HepG2 (cell line): ENCODE data around the gene KCND3. TPM values are rescaled to one million over a fixed set of nuclear protein-coding genes. Genes with fewer than 3 reads are reported as not detected.

ENCODE experiments used
- ATAC-seq: fragments of 200-7000 bp; cut with Tn5 transposase; 3 replicates; pipeline ENCODE4 v1.9.1; 2020; ENCODE audit warnings: mild to moderate bottlenecking, moderate library complexity
- BruUV-seq: library from RNA; stranded (reverse); fragments of 400-500 nt; replicated peaks from 2 replicates; lab custom pipeline; 2021; lab: Mats Ljungman, UMichigan
- CTCF ChIA-PET: fragments of 300-600 bp; formaldehyde crosslinking; extraction: SDS; loops from one replicate; lab custom pipeline; 2021; ENCODE audit warnings: low total read pairs, inconsistent platforms, low intra/inter-chr PET ratio; lab: Yijun Ruan, JAX
- POLR2A ChIA-PET: fragments of 350-600 bp; sonication (Branson Sonifier 250); formaldehyde crosslinking; loops from one replicate; lab custom pipeline; 2020; ENCODE audit warnings: antibody characterized with exemption, inconsistent platforms; lab: Yijun Ruan, JAX
- DNase-seq: peaks from one replicate; pipeline ENCODE4 v3.0.0-alpha.2; 2015; ENCODE audit warnings: low spot score
- FAIRE-seq: peaks from 3 replicates; lab custom pipeline; 2011; peaks lifted over from hg19 to GRCh38; lab: Jason Lieb, UNC
- H2AFZ ChIP-seq: one replicate; pipeline ENCODE4 v1.6.1; 2011; ENCODE audit warnings: low read length, inconsistent platforms
- H3K27ac ChIP-seq: fragments of 300-600 bp; 3 replicates; pipeline ENCODE4 v1.8.0; 2011; ENCODE audit warnings: mixed run types, mild to moderate bottlenecking, mixed read lengths, low read length, inconsistent platforms; ENCODE audit not compliant: insufficient read depth; ENCODE audit errors: extremely low read length
- H3K27me3 ChIP-seq, 2 experiments: fragments of 200-600 bp in 1 of 2; 2 replicates in 1 of 2; 3 replicates in 1 of 2; pipeline versions ENCODE4 v1.6.0 to v1.8.0; 2011; ENCODE audit warnings: low read length in 2 of 2, mild to moderate bottlenecking in 2 of 2, moderate library complexity in 2 of 2, inconsistent platforms in 1 of 2; ENCODE audit not compliant: insufficient read depth in 2 of 2, control insufficient read depth in 1 of 2
- H3K36me3 ChIP-seq, 2 experiments: fragments of 200-600 bp in 1 of 2; replicated peaks in 1 of 2; 2 replicates in 1 of 2; 3 replicates in 1 of 2; pipeline versions ENCODE4 v1.5.1 to v1.8.0; 2011; ENCODE audit warnings: low read length in 2 of 2, inconsistent platforms in 1 of 2; ENCODE audit not compliant: insufficient read depth in 2 of 2, control insufficient read depth in 1 of 2
- H3K4me1 ChIP-seq: 2 replicates; pipeline ENCODE4 v1.5.1; 2012; ENCODE audit warnings: low read length, inconsistent platforms; ENCODE audit not compliant: insufficient read depth
- H3K4me2 ChIP-seq: 2 replicates; pipeline ENCODE4 v1.6.0; 2011; ENCODE audit warnings: low read depth, low read length, inconsistent platforms
- H3K4me3 ChIP-seq, 3 experiments: fragments of 200-600 bp in 1 of 3; sonication (generic), shearing (Covaris generic) in 1 of 3; replicated peaks in 1 of 3; 2 replicates each; pipeline ENCODE4 v1.5.1; 2011 to 2016; ENCODE audit warnings: low read length in 3 of 3, inconsistent platforms in 2 of 3, low read depth in 2 of 3, mild to moderate bottlenecking in 2 of 3, control low read depth in 1 of 3, mixed read lengths in 1 of 3; ENCODE audit not compliant: insufficient read depth in 1 of 3
- H3K79me2 ChIP-seq: one replicate; pipeline ENCODE4 v1.6.1; 2011; ENCODE audit warnings: low read length, inconsistent platforms; ENCODE audit not compliant: insufficient read depth
- H3K9ac ChIP-seq: 2 replicates; pipeline ENCODE4 v1.6.0; 2011; ENCODE audit warnings: mild to moderate bottlenecking, low read depth, low read length, inconsistent platforms; ENCODE audit not compliant: insufficient read depth
- H3K9me3 ChIP-seq: 2 replicates; pipeline ENCODE4 v1.5.1; 2012; ENCODE audit warnings: mild to moderate bottlenecking, low read length
- H4K20me1 ChIP-seq: 2 replicates; pipeline ENCODE4 v1.6.0; 2011; ENCODE audit warnings: inconsistent platforms, mild to moderate bottlenecking, low read length, moderate library complexity; ENCODE audit not compliant: insufficient read depth
- ELF4 ChIP-seq: sonication (generic); formaldehyde crosslinking; IDR thresholded peaks from 2 replicates; pipeline ENCODE4 v1.5.0; 2020; ENCODE audit warnings: missing genetic modification reagents, mild to moderate bottlenecking, moderate library complexity, borderline replicate concordance
- GATA4 ChIP-seq: sonication (generic); IDR thresholded peaks from 2 replicates; pipeline ENCODE4 v1.6.1; 2016; ENCODE audit warnings: antibody characterized with exemption, low read depth, borderline replicate concordance
- SALL2 ChIP-seq: sonication (generic); formaldehyde crosslinking; IDR thresholded peaks from 2 replicates; pipeline ENCODE4 v1.8.1; 2023; ENCODE audit warnings: mild to moderate bottlenecking, missing genetic modification reagents, inconsistent platforms
- SP1 ChIP-seq, 2 experiments: fragments of 450-650 bp in 1 of 2; sonication (generic) in 1 of 2; formaldehyde crosslinking in 1 of 2; IDR thresholded peaks; 2 replicates each; pipeline versions ENCODE4 v1.4.0 to v1.6.1; 2016 to 2020; ENCODE audit warnings: missing genetic modification reagents in 1 of 2
- ZBTB20 ChIP-seq: sonication (generic); formaldehyde crosslinking; IDR thresholded peaks from 2 replicates; pipeline ENCODE4 v1.8.1; 2023; ENCODE audit warnings: missing genetic modification reagents, low read depth, mild to moderate bottlenecking, borderline replicate concordance
- ZNF3 ChIP-seq: IDR thresholded peaks from 2 replicates; pipeline ENCODE4 v1.7.0; 2017; ENCODE audit warnings: inconsistent platforms
- WGBS: methylation state at CpG from one replicate; pipeline ENCODE4 v1.1.6; 2017; ENCODE audit warnings: low lambda C conversion rate; 5-methylcytosine and 5-hydroxymethylcytosine counted together
- in situ Hi-C: cut with HindIII; loops from 2 replicates; pipeline ENCODE4 v1.10.0; 2017; ENCODE audit warnings: low pct_unique_long_range_greater_than_20kb; ENCODE audit not compliant: extremely low pct_ligation_motif_present
- intact Hi-C: fragments of 100-400 bp; cut with micrococcal nuclease; formaldehyde crosslinking; loops from one replicate; pipeline ENCODE4 v1.10.0; 2022; ENCODE audit not compliant: unreplicated experiment
- polyA plus RNA-seq, 8 experiments: library from polyadenylated mRNA; depleted of rRNA in 3 of 8; stranded (reverse) in 7 of 8; unstranded in 1 of 8; fragments of >200 nt; fragmentation: Illumina TruSeq in 4 of 8; extraction: Trizol in 4 of 8; gene quantifications; 2 replicates each; pipeline versions ENCODE4 v1.2.1 to v1.2.3, GENCODE V29; 2011 to 2016; ENCODE audit warnings: low read depth in 4 of 8, missing spikeins in 1 of 8, mixed read lengths in 1 of 8; ENCODE audit not compliant: insufficient read depth in 1 of 8
- total RNA-seq, 5 experiments: library from RNA; depleted of rRNA; stranded (reverse); fragments of >200 nt; fragmentation: Illumina TruSeq; extraction: Trizol; gene quantifications; 2 replicates each; pipeline ENCODE4 v1.2.3, GENCODE V29; 2016; ENCODE audit warnings: low read depth in 1 of 5
- TF ChIP-seq, protein P1 (sequence below): sonication (generic); formaldehyde crosslinking; IDR thresholded peaks from 2 replicates; pipeline ENCODE4 v1.5.1; 2020; ENCODE audit warnings: missing genetic modification reagents, mild to moderate bottlenecking, borderline replicate concordance
- TF ChIP-seq, protein P2 (sequence below): sonication (generic); formaldehyde crosslinking; IDR thresholded peaks from 2 replicates; pipeline ENCODE4 v1.4.0; 2020; ENCODE audit warnings: mild to moderate bottlenecking, missing genetic modification reagents
- TF ChIP-seq, protein P3 (sequence below), 2 experiments: sonication (generic) in 1 of 2; formaldehyde crosslinking in 1 of 2; IDR thresholded peaks; 2 replicates each; pipeline versions ENCODE4 v1.6.1 to v1.9.0; 2014 to 2022; ENCODE audit warnings: antibody characterized with exemption in 1 of 2, borderline replicate concordance in 1 of 2, inconsistent platforms in 1 of 2, low read depth in 1 of 2, missing genetic modification reagents in 1 of 2

KCND3 gene
- total and polyA plus RNA-seq, 2 of the 13 experiments (the other 11 are each of a cell fraction or from before 2014, with no cell fraction given): 0.04 TPM; not detected in 1

DNA sequence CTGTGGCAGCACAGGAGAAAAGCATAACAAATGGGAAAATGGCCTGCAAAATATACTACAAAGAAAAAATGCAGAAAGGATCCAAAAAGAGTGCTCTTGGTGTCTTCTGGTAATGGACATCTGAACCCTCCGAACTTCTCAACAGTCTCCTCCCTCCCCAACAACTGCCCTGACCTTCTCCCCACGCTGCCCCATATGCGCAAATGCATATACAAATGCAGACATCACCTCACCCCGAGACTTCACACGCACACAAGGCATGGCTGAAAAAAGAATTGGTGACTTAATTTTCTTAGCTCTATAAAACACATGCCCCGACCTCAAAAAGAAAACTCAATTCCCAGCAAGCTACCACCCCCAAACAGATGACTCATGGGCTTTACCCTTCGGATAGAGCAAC, 8.4 kb downstream of the KCND3 start:
- H3K4me3 ChIP-seq: no peak overlapping the region
- BruUV-seq: no TSS peak
- H3K9ac ChIP-seq: no peak overlapping the region
- H3K4me1 ChIP-seq: peaks cover 30% of the 10 kb centered on the region
- no peak overlapping the region for H3K4me2 ChIP-seq
- FAIRE-seq (no peak), DNase-seq (no peak), ATAC-seq (no peak)
- no peaks in the 10 kb centered on the region for H3K9me3 ChIP-seq
- intact Hi-C loops (no loop called here), in situ Hi-C loops (no loop called here)
- WGBS: 42% methylated on average over 7 of the region's 7 CpGs
- no peak overlapping the region for H2AFZ ChIP-seq
- H4K20me1 ChIP-seq: no peaks in the 10 kb centered on the region
- H3K27ac ChIP-seq: no peak overlapping the region
- H3K27me3 ChIP-seq: peaks cover 0 to 12% of the 10 kb centered on the region in 2 experiments; a peak in 1 of 5 replicates
- POLR2A ChIA-PET: no interaction called here
- H3K79me2 ChIP-seq: no peaks in the 10 kb centered on the region
- no peaks in the 10 kb centered on the region for H3K36me3 ChIP-seq
- CTCF ChIA-PET: no interaction called here
- TF ChIP-seq GATA4 (no peak), SP1 (IDR thresholded peaks at IDR 0.05) (no peak), SP1 (CRISPR knock-in tag; IDR thresholded peaks at IDR 0.05) (no peak), ZNF3 (no peak), ELF4 (CRISPR knock-in tag) (no peak), SALL2 (CRISPR knock-in tag) (no peak), ZBTB20 (CRISPR knock-in tag) (no peak)
- TF ChIP-seq, protein P1, sequence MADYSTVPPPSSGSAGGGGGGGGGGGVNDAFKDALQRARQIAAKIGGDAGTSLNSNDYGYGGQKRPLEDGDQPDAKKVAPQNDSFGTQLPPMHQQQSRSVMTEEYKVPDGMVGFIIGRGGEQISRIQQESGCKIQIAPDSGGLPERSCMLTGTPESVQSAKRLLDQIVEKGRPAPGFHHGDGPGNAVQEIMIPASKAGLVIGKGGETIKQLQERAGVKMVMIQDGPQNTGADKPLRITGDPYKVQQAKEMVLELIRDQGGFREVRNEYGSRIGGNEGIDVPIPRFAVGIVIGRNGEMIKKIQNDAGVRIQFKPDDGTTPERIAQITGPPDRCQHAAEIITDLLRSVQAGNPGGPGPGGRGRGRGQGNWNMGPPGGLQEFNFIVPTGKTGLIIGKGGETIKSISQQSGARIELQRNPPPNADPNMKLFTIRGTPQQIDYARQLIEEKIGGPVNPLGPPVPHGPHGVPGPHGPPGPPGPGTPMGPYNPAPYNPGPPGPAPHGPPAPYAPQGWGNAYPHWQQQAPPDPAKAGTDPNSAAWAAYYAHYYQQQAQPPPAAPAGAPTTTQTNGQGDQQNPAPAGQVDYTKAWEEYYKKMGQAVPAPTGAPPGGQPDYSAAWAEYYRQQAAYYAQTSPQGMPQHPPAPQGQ (CRISPR knock-in tag): no peak
- TF ChIP-seq, protein P2, sequence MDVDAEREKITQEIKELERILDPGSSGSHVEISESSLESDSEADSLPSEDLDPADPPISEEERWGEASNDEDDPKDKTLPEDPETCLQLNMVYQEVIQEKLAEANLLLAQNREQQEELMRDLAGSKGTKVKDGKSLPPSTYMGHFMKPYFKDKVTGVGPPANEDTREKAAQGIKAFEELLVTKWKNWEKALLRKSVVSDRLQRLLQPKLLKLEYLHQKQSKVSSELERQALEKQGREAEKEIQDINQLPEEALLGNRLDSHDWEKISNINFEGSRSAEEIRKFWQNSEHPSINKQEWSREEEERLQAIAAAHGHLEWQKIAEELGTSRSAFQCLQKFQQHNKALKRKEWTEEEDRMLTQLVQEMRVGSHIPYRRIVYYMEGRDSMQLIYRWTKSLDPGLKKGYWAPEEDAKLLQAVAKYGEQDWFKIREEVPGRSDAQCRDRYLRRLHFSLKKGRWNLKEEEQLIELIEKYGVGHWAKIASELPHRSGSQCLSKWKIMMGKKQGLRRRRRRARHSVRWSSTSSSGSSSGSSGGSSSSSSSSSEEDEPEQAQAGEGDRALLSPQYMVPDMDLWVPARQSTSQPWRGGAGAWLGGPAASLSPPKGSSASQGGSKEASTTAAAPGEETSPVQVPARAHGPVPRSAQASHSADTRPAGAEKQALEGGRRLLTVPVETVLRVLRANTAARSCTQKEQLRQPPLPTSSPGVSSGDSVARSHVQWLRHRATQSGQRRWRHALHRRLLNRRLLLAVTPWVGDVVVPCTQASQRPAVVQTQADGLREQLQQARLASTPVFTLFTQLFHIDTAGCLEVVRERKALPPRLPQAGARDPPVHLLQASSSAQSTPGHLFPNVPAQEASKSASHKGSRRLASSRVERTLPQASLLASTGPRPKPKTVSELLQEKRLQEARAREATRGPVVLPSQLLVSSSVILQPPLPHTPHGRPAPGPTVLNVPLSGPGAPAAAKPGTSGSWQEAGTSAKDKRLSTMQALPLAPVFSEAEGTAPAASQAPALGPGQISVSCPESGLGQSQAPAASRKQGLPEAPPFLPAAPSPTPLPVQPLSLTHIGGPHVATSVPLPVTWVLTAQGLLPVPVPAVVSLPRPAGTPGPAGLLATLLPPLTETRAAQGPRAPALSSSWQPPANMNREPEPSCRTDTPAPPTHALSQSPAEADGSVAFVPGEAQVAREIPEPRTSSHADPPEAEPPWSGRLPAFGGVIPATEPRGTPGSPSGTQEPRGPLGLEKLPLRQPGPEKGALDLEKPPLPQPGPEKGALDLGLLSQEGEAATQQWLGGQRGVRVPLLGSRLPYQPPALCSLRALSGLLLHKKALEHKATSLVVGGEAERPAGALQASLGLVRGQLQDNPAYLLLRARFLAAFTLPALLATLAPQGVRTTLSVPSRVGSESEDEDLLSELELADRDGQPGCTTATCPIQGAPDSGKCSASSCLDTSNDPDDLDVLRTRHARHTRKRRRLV (CRISPR knock-in tag): no peak
- TF ChIP-seq, protein P3, sequence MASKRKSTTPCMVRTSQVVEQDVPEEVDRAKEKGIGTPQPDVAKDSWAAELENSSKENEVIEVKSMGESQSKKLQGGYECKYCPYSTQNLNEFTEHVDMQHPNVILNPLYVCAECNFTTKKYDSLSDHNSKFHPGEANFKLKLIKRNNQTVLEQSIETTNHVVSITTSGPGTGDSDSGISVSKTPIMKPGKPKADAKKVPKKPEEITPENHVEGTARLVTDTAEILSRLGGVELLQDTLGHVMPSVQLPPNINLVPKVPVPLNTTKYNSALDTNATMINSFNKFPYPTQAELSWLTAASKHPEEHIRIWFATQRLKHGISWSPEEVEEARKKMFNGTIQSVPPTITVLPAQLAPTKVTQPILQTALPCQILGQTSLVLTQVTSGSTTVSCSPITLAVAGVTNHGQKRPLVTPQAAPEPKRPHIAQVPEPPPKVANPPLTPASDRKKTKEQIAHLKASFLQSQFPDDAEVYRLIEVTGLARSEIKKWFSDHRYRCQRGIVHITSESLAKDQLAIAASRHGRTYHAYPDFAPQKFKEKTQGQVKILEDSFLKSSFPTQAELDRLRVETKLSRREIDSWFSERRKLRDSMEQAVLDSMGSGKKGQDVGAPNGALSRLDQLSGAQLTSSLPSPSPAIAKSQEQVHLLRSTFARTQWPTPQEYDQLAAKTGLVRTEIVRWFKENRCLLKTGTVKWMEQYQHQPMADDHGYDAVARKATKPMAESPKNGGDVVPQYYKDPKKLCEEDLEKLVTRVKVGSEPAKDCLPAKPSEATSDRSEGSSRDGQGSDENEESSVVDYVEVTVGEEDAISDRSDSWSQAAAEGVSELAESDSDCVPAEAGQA (IDR thresholded peaks at IDR 0.05; ENCODE audit: low read depth): no peak
- TF ChIP-seq, protein P3 (CRISPR knock-in tag; IDR thresholded peaks at IDR 0.05; ENCODE audit: borderline replicate concordance): no peak
